ENCODE measurements around the gene XRN2. TPM values are rescaled to one million over a fixed set of nuclear protein-coding genes. Genes with fewer than 3 reads are reported as not detected.

Gene XRN2
- total RNA-seq, 1 experiment from 2014 or later: 77.7 TPM

DNA sequence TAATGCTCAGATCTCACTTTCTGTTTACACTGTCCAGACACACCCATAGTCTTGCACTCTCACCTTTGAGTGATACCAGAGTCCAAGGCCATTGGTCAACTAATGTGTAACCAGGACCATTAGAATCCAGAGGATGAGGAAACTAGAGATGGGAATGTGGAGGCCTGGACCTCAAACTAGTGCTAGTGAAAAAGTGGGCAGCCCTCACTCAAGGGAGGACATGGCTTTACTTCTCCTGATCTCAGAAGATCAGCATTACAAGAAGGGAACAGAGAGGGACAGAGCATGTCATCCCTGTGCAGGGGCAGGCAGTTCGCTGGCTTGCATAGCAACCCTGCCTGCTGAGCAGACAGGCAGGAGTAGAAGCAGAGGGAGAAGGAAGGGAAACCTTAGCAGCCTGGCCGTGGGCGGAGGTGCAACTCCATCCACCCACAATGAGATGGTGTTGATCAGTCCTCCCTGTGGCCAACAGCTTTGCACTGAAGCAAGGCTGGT lies 22.6 kb upstream of the XRN2 start:
- no TSS peak for BruUV-seq (replicated peaks)
- TF ChIP-seq POLR2AphosphoS5 (IDR thresholded peaks at IDR 0.05; ENCODE audit: low read depth, low read length) (no peak), TCF7L2 (IDR thresholded peaks at IDR 0.05; ENCODE audit: low read depth, low read length) (no peak), CTCF (IDR thresholded peaks at IDR 0.05) (no peak), SIN3A (IDR thresholded peaks at IDR 0.05; ENCODE audit: borderline replicate concordance, insufficient read depth, low read depth, low read length) (no peak)
- TF ChIP-seq, protein P1, sequence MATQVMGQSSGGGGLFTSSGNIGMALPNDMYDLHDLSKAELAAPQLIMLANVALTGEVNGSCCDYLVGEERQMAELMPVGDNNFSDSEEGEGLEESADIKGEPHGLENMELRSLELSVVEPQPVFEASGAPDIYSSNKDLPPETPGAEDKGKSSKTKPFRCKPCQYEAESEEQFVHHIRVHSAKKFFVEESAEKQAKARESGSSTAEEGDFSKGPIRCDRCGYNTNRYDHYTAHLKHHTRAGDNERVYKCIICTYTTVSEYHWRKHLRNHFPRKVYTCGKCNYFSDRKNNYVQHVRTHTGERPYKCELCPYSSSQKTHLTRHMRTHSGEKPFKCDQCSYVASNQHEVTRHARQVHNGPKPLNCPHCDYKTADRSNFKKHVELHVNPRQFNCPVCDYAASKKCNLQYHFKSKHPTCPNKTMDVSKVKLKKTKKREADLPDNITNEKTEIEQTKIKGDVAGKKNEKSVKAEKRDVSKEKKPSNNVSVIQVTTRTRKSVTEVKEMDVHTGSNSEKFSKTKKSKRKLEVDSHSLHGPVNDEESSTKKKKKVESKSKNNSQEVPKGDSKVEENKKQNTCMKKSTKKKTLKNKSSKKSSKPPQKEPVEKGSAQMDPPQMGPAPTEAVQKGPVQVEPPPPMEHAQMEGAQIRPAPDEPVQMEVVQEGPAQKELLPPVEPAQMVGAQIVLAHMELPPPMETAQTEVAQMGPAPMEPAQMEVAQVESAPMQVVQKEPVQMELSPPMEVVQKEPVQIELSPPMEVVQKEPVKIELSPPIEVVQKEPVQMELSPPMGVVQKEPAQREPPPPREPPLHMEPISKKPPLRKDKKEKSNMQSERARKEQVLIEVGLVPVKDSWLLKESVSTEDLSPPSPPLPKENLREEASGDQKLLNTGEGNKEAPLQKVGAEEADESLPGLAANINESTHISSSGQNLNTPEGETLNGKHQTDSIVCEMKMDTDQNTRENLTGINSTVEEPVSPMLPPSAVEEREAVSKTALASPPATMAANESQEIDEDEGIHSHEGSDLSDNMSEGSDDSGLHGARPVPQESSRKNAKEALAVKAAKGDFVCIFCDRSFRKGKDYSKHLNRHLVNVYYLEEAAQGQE (IDR thresholded peaks at IDR 0.05; ENCODE audit: insufficient read depth in 1 of 2, low read depth in 2 of 2, low read length in 1 of 2): no peak
- Histone ChIP-seq H3K27me3 (ENCODE audit: control insufficient read depth, insufficient read depth, low read length) (no peaks in the 10 kb centered on the region), H3K27ac (ENCODE audit: low read length) (no peak overlapping the region), H3K36me3 (ENCODE audit: control insufficient read depth, insufficient read depth, low read length) (no peaks in the 10 kb centered on the region), H3K4me3 (ENCODE audit: low read depth in 2 of 2, low read length in 2 of 2) (no peak overlapping the region), H3K4me1 (ENCODE audit: control insufficient read depth, insufficient read depth, low read length) (no peaks in the 10 kb centered on the region), H3K9me3 (ENCODE audit: control insufficient read depth, insufficient read depth, low read depth, low read length) (no peaks in the 10 kb centered on the region)
- ChIA-PET CTCF (no interaction called here), POLR2A (interaction anchor here (0.6 kb wide), 1 partner anchor 25 kb away, joined by 6 read pairs; no protein-coding TSS in a partner anchor)
- DNase-seq (ENCODE audit: low read depth, low spot score) (no peak), ATAC-seq (no peak)
- intact Hi-C loops (cut with micrococcal nuclease; ENCODE audit: unreplicated experiment) (no loop called here), in situ Hi-C loops (cut with HindIII; ENCODE audit: low pct_unique_long_range_greater_than_20kb, low sequenced_read_pairs) (no loop called here)

DNA sequence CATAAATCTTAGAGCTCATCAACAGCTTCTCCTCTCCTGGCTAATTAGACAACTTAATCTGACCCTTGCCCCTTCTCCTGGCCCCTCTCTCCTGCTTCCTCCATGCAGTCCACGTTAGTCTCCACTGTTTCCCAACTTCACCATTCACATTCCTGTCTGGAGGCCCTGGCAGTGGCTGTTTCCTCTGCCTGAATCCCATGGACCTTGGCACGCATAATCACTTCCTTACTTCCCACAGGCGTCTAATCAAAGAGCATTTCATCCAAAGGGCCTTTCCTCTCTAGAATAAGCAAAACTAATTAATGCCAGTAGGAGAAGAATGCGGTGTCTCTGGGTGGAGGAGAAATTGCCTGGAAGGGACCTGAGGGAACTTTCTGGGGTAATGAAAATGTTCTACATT lies 16.4 kb upstream of the XRN2 start:
- no TSS peak for BruUV-seq (replicated peaks)
- in situ Hi-C loops (cut with HindIII; ENCODE audit: low pct_unique_long_range_greater_than_20kb, low sequenced_read_pairs): no loop called here
- TF ChIP-seq, protein P1 (IDR thresholded peaks at IDR 0.05; ENCODE audit: insufficient read depth in 1 of 2, low read depth in 2 of 2, low read length in 1 of 2): no peak
- TF ChIP-seq POLR2AphosphoS5 (IDR thresholded peaks at IDR 0.05; ENCODE audit: low read depth, low read length): no peak
- TF ChIP-seq CTCF (IDR thresholded peaks at IDR 0.05): no peak
- TF ChIP-seq TCF7L2 (IDR thresholded peaks at IDR 0.05; ENCODE audit: low read depth, low read length): no peak
- no peak for TF ChIP-seq SIN3A (IDR thresholded peaks at IDR 0.05; ENCODE audit: borderline replicate concordance, insufficient read depth, low read depth, low read length)
- Histone ChIP-seq H3K4me3 (ENCODE audit: low read depth in 2 of 2, low read length in 2 of 2) (no peak overlapping the region), H3K36me3 (ENCODE audit: control insufficient read depth, insufficient read depth, low read length) (no peaks in the 10 kb centered on the region), H3K27ac (ENCODE audit: low read length) (no peak overlapping the region), H3K9me3 (ENCODE audit: control insufficient read depth, insufficient read depth, low read depth, low read length) (no peaks in the 10 kb centered on the region), H3K4me1 (ENCODE audit: control insufficient read depth, insufficient read depth, low read length) (no peaks in the 10 kb centered on the region), H3K27me3 (ENCODE audit: control insufficient read depth, insufficient read depth, low read length) (no peaks in the 10 kb centered on the region)
- DNase-seq (ENCODE audit: low read depth, low spot score) (no peak), ATAC-seq (no peak)
- intact Hi-C loops (cut with micrococcal nuclease; ENCODE audit: unreplicated experiment): no loop called here
- ChIA-PET CTCF (no interaction called here), POLR2A (no interaction called here)
